Vagina (tissue), 2 donors: Measurements from ENCODE around the gene ABAT. TPM values are rescaled to one million over a fixed set of nuclear protein-coding genes. Genes with fewer than 3 reads are reported as not detected.
"Not testable (repeated sequence)": the region's sequence is repeated elsewhere in the genome, so short reads cannot be mapped to it uniquely, and the experiment has no call there.

Experiments used
- DNase-seq, 2 donors: peaks; one replicate each; pipeline ENCODE4 v3.0.0-alpha.2; 2017; ENCODE audit errors: extremely low spot score in 2 of 2
- H3K27ac ChIP-seq: fragments of 200-600 bp; sonication (generic); one replicate; pipeline ENCODE4 v1.5.1; 2019
- H3K27me3 ChIP-seq: fragments of 200-600 bp; sonication (generic); one replicate; pipeline ENCODE4 v1.5.1; 2019
- H3K36me3 ChIP-seq, 2 donors: fragments of 200-600 bp; sonication (generic); one replicate each; pipeline ENCODE4 v1.5.1; 2017 to 2019
- H3K4me1 ChIP-seq: fragments of 200-600 bp; sonication (generic); one replicate; pipeline ENCODE4 v1.5.1; 2019
- H3K4me3 ChIP-seq, 2 donors: fragments of 200-600 bp; sonication (generic); 1 replicate in 1 of 2; 2 replicates in 1 of 2; pipeline ENCODE4 v1.5.1; 2016 to 2019
- H3K9me3 ChIP-seq: fragments of 200-600 bp; sonication (generic); one replicate; pipeline ENCODE4 v1.5.1; 2019
- CTCF ChIP-seq, 3 experiments: fragments of 450-650 bp in 2 of 3; fragments of 200-600 bp in 1 of 3; sonication (generic) in 1 of 3; IDR thresholded peaks; one replicate each; pipeline ENCODE4 v1.5.1; 2017 to 2019; ENCODE audit warnings: antibody characterized with exemption in 3 of 3, mild to moderate bottlenecking in 2 of 3, moderate library complexity in 2 of 3
- POLR2A ChIP-seq, 2 donors: fragments of 450-650 bp; IDR thresholded peaks; one replicate each; pipeline ENCODE4 v1.6.1; 2017; ENCODE audit warnings: antibody characterized with exemption in 2 of 2, mild to moderate bottlenecking in 2 of 2, moderate library complexity in 2 of 2
- POLR2AphosphoS5 ChIP-seq, 2 donors: sonication (generic); formaldehyde crosslinking; IDR thresholded peaks; one replicate each; pipeline ENCODE4 v1.9.0; 2017; ENCODE audit warnings: antibody characterized with exemption in 2 of 2, mild to moderate bottlenecking in 2 of 2, low read depth in 1 of 2; ENCODE audit not compliant: insufficient read depth in 1 of 2
- intact Hi-C: fragments of 100-400 bp; cut with DNase I; formaldehyde crosslinking; loops from one replicate; pipeline ENCODE4 v1.15.1; 2023
- total RNA-seq: library from RNA; depleted of rRNA; stranded (reverse); fragments of >200 nt; gene quantifications from one replicate; pipeline ENCODE4 v1.2.3, GENCODE V29; 2016

The ABAT gene
- total RNA-seq, 1 donor from 2014 or later, result 3.9 TPM

- intact Hi-C loops, result no loop called here
- no peaks in the 10 kb centered on the region for H3K4me1 ChIP-seq
Measured at GRCh38 chr16:8742068-8742467, 67.7 kb downstream of the ABAT start.

GRCh38 chr16:8748944-8749343, 74.5 kb downstream of the ABAT start:
- H3K4me3 ChIP-seq, H3K36me3 ChIP-seq, H3K27me3 ChIP-seq, H3K4me1 ChIP-seq, DNase-seq, H3K9me3 ChIP-seq, H3K27ac ChIP-seq, intact Hi-C loops: not testable (repeated sequence)

More at GRCh38 chr16:8742068-8742467, 67.7 kb downstream of the ABAT start:
- H3K27me3 ChIP-seq, result no peaks in the 10 kb centered on the region
- TF ChIP-seq POLR2A (IDR thresholded peaks at IDR 0.05) (no peak), POLR2AphosphoS5 (IDR thresholded peaks at IDR 0.05; ENCODE audit: insufficient read depth in 1 of 2, low read depth in 1 of 2) (no peak), CTCF (IDR thresholded peaks at IDR 0.05) (no peak)
- H3K4me3 ChIP-seq, result no peak overlapping the region
- H3K27ac ChIP-seq, result no peak overlapping the region
- no peaks in the 10 kb centered on the region for H3K9me3 ChIP-seq
- H3K36me3 ChIP-seq, result no peaks in the 10 kb centered on the region
- no peak for DNase-seq

GRCh38 chr16:8751481-8752311, 77.3 kb downstream of the ABAT start:
- no peak for DNase-seq

GRCh38 chr16:8752706-8753105, 78.3 kb downstream of the ABAT start:
- Histone ChIP-seq H3K4me1 (no peaks in the 10 kb centered on the region), H3K27ac (no peak overlapping the region), H3K4me3 (no peak overlapping the region), H3K27me3 (no peaks in the 10 kb centered on the region), H3K9me3 (no peaks in the 10 kb centered on the region), H3K36me3 (peaks cover 0 to 4% of the 10 kb centered on the region in 2 donors)
- DNase-seq, result no peak
- TF ChIP-seq CTCF (IDR thresholded peaks at IDR 0.05), result no peak
- intact Hi-C loops, result no loop called here

More at GRCh38 chr16:8751481-8752311, 77.3 kb downstream of the ABAT start:
- Histone ChIP-seq H3K27ac (no peak overlapping the region), H3K4me3 (no peak overlapping the region), H3K9me3 (no peaks in the 10 kb centered on the region), H3K36me3 (no peaks in the 10 kb centered on the region), H3K27me3 (no peaks in the 10 kb centered on the region), H3K4me1 (no peaks in the 10 kb centered on the region)
- no peak for TF ChIP-seq POLR2AphosphoS5 (IDR thresholded peaks at IDR 0.05; ENCODE audit: insufficient read depth in 1 of 2, low read depth in 1 of 2)
- TF ChIP-seq POLR2A (IDR thresholded peaks at IDR 0.05), result no peak
- intact Hi-C loops, result no loop called here

- no peak for TF ChIP-seq CTCF (IDR thresholded peaks at IDR 0.05)
- no peak for TF ChIP-seq POLR2AphosphoS5 (IDR thresholded peaks at IDR 0.05; ENCODE audit: insufficient read depth in 1 of 2, low read depth in 1 of 2)
- TF ChIP-seq POLR2A (IDR thresholded peaks at IDR 0.05), result no peak
- no peak overlapping the region for H3K27ac ChIP-seq
- no peak for DNase-seq
- peaks cover 0 to 8% of the 10 kb centered on the region in 2 donors for H3K36me3 ChIP-seq
- intact Hi-C loops, result no loop called here
- no peaks in the 10 kb centered on the region for H3K27me3 ChIP-seq
- H3K4me1 ChIP-seq, result no peaks in the 10 kb centered on the region
- H3K4me3 ChIP-seq, result no peak overlapping the region
- H3K9me3 ChIP-seq, result no peaks in the 10 kb centered on the region
Measured at GRCh38 chr16:8753416-8754054, 79.1 kb downstream of the ABAT start.

GRCh38 chr16:8756755-8757154, 82.3 kb downstream of the ABAT start:
- no peak for DNase-seq
- Histone ChIP-seq H3K27ac (no peak overlapping the region), H3K4me1 (no peaks in the 10 kb centered on the region), H3K9me3 (no peaks in the 10 kb centered on the region), H3K4me3 (no peak overlapping the region), H3K27me3 (no peaks in the 10 kb centered on the region), H3K36me3 (peaks cover 0 to 8% of the 10 kb centered on the region in 2 donors)
- TF ChIP-seq POLR2A (IDR thresholded peaks at IDR 0.05) (no peak), CTCF (IDR thresholded peaks at IDR 0.05) (no peak), POLR2AphosphoS5 (IDR thresholded peaks at IDR 0.05; ENCODE audit: insufficient read depth in 1 of 2, low read depth in 1 of 2) (no peak)
- intact Hi-C loops, result no loop called here
